Lower lobe of right lung (tissue), 2 donors: ENCODE results near the gene FBXO10. TPM values are rescaled to one million over a fixed set of nuclear protein-coding genes. Genes with fewer than 3 reads are reported as not detected.
A peak's percentile ranks its signal among the peaks of the same experiment; 100 is the strongest.

Source experiments
- ATAC-seq, 2 donors: fragments of 200-7000 bp; cut with Tn5 transposase; one replicate each; pipeline ENCODE4 v1.9.1; 2020 to 2022; ENCODE audit warnings: mild to moderate bottlenecking in 2 of 2, moderate library complexity in 2 of 2
- DNase-seq: peaks from one replicate; pipeline ENCODE4 v3.0.0-alpha.2; 2020
- H3K27ac ChIP-seq: fragments of 200-600 bp; one replicate; pipeline ENCODE4 v1.8.0; 2022
- H3K27me3 ChIP-seq: fragments of 200-600 bp; one replicate; pipeline ENCODE4 v1.8.0; 2022; ENCODE audit warnings: low read depth
- H3K36me3 ChIP-seq: fragments of 200-600 bp; one replicate; pipeline ENCODE4 v1.8.0; 2022; ENCODE audit warnings: mild to moderate bottlenecking
- H3K4me1 ChIP-seq: fragments of 200-600 bp; one replicate; pipeline ENCODE4 v1.8.0; 2022
- H3K4me3 ChIP-seq: fragments of 200-600 bp; one replicate; pipeline ENCODE4 v1.8.0; 2022; ENCODE audit warnings: mild to moderate bottlenecking
- H3K9me3 ChIP-seq: fragments of 200-600 bp; one replicate; pipeline ENCODE4 v1.8.0; 2022
- CTCF ChIP-seq: fragments of 200-600 bp; IDR thresholded peaks from one replicate; pipeline ENCODE4 v1.8.0; 2022; ENCODE audit warnings: antibody characterized with exemption, mild to moderate bottlenecking
- intact Hi-C: fragments of 100-400 bp; cut with DNase I; formaldehyde crosslinking; loops from one replicate; pipeline ENCODE4 v1.11.0; 2022
- total RNA-seq: library from RNA; stranded (reverse); fragmentation: NEBNext Ultra II Directional; extraction: Animal tissue kit (Norgen Biotek cat#: 25700); gene quantifications from one replicate; pipeline ENCODE4 v1.2.1, GENCODE V29; 2021
- donor health status: DM: no; HTN: yes; CAD: no; lungs with severe emphysema.

FBXO10 gene
- total RNA-seq, 1 donor from 2014 or later = 10.2 TPM

DNA sequence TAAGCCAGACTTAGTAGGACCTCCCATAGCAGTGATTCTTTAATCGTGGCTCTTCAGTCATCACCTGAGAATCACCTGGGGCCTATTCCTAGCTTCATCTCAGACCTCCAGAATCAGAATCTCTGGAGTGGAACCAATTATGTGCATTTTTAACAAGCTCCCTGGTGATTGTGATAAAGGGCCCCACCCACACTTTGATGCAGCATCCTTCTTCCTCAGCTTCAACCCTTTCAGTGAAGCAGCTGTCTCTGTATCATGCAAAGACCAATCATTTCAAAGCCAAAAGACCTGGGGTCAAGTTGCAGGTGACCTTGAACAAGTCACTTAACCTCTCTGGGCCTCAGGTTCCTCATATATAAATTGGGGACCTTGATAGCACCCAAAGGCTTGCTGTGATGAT is 17.1 kb downstream of the FBXO10 start:
- Histone ChIP-seq H3K4me3 (no peak overlapping the region), H3K4me1 (no peaks in the 10 kb centered on the region), H3K36me3 (no peaks in the 10 kb centered on the region), H3K9me3 (no peaks in the 10 kb centered on the region), H3K27ac (no peak overlapping the region), H3K27me3 (no peaks in the 10 kb centered on the region)
- DNase-seq (no peak), ATAC-seq (no peak)
- no peak for TF ChIP-seq CTCF
- intact Hi-C loops = no loop called here

GRCh38 chr9:37555786-37556185 is 20.4 kb downstream of the FBXO10 start:
- ATAC-seq (no peak), DNase-seq (no peak)
- intact Hi-C loops = no loop called here
- Histone ChIP-seq H3K4me1 (no peaks in the 10 kb centered on the region), H3K9me3 (no peaks in the 10 kb centered on the region), H3K27ac (no peak overlapping the region), H3K27me3 (no peaks in the 10 kb centered on the region), H3K4me3 (no peak overlapping the region), H3K36me3 (no peaks in the 10 kb centered on the region)
- no peak for TF ChIP-seq CTCF

DNA sequence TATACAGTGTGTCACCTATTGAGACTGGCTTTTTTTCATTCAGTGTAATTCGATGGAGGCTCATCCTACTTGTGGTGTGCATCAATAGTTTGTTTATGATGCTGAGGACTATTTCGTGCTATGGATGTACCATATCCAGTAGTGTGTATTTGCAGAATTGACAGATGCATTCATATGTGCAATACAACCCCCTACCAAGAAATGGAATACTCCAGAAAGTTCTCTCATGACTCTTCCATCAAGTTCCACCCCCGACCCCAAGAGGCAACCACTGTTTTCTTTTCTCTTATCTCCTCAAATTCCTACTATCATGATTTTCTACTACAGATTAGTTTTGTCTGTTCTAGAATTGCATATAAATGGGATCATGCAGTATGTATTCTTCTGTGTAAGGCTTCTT is 21.9 kb downstream of the FBXO10 start:
- no peaks in the 10 kb centered on the region for H3K27me3 ChIP-seq
- H3K4me1 ChIP-seq = no peaks in the 10 kb centered on the region
- no peak overlapping the region for H3K27ac ChIP-seq
- TF ChIP-seq CTCF = no peak
- DNase-seq = no peak
- H3K4me3 ChIP-seq = no peak overlapping the region
- no peaks in the 10 kb centered on the region for H3K36me3 ChIP-seq
- intact Hi-C loops = no loop called here
- no peaks in the 10 kb centered on the region for H3K9me3 ChIP-seq
- no peak for ATAC-seq

- Histone ChIP-seq H3K27me3 (no peaks in the 10 kb centered on the region), H3K9me3 (no peaks in the 10 kb centered on the region), H3K36me3 (no peaks in the 10 kb centered on the region), H3K4me1 (no peaks in the 10 kb centered on the region), H3K4me3 (no peak overlapping the region), H3K27ac (peak overlapping the region; percentile 61)
- intact Hi-C loops = no loop called here
- ATAC-seq (peak; percentile 61 to 74), DNase-seq (no peak)
- TF ChIP-seq CTCF = no peak
Measured at GRCh38 chr9:37551888-37552287, 24.3 kb downstream of the FBXO10 start.

DNA sequence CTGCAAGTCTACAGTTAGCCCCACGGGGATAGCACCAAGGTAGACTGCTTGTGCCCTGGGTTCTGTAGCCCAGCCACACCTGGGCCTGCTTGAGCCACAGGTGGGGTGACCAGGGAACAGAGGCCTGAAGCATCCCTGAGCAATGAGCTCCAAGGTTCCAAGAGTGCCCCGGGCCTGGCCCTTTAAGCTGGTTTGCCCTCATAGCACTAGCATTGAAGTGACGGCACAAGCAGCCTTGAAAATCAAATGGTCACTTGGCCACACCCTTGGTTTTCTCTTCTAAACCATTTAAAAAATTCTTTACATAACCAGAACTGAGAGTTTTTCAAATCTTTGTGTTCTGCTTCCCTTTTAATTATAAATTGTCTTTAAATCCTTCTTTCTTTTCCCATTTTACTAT is 24.7 kb downstream of the FBXO10 start:
- no peak for ATAC-seq
- intact Hi-C loops = no loop called here
- H3K36me3 ChIP-seq = no peaks in the 10 kb centered on the region

More for the DNA sequence above, 24.7 kb downstream of the FBXO10 start:
- no peaks in the 10 kb centered on the region for H3K27me3 ChIP-seq
- no peaks in the 10 kb centered on the region for H3K9me3 ChIP-seq
- TF ChIP-seq CTCF = no peak
- H3K27ac ChIP-seq = peak overlapping the region; percentile 61
- H3K4me1 ChIP-seq = no peaks in the 10 kb centered on the region
- H3K4me3 ChIP-seq = no peak overlapping the region
- DNase-seq = no peak
